GM19238 (cell line): ENCODE data around the gene COBLL1.
"Not testable (repeated sequence)": the region's sequence is repeated elsewhere in the genome, so short reads cannot be mapped to it uniquely, and the experiment has no call there.

Experiments
- DNase-seq: peaks from one replicate; pipeline ENCODE4 v3.0.0; 2011; ENCODE audit warnings: low spot score; ENCODE audit not compliant: insufficient read length

Gene COBLL1

DNA sequence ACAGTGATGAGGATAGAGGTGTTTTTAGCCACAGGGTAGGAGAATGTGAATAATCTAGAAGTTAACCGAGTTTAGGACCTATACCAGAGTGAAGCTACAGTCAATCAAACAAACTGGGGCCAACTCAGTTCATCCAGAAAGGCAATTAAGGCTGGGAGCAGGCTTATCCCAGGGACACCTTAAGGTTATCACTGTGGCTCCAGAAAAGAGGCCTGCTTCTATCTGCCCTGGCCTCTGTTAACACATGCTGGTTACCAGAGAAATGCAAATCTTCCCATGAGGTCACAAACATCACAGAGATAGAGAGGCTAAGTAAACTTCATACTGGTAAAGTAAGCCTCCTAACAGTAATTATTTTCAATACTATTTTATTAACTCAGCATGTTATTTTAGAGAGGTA is 127.2 kb downstream of the COBLL1 start:
- DNase-seq, result no peak

DNA sequence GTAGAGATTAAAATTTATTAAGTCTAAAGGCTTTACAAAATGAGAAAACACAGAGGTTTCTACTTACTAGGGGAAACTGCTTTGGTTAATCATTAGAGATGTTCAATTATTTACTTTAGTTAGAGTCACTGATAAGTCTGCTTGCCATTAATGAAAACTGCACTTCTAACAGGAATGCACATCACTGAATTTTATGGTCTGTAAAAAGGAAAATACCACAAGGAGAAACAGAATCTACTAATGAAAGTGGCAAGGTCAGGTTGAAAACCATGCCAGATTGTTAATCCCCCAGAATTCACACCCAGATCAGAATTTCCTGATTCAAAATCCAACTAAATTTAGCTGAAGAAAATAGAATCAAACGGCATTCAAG is 129.9 kb downstream of the COBLL1 start:
- no peak for DNase-seq

DNA sequence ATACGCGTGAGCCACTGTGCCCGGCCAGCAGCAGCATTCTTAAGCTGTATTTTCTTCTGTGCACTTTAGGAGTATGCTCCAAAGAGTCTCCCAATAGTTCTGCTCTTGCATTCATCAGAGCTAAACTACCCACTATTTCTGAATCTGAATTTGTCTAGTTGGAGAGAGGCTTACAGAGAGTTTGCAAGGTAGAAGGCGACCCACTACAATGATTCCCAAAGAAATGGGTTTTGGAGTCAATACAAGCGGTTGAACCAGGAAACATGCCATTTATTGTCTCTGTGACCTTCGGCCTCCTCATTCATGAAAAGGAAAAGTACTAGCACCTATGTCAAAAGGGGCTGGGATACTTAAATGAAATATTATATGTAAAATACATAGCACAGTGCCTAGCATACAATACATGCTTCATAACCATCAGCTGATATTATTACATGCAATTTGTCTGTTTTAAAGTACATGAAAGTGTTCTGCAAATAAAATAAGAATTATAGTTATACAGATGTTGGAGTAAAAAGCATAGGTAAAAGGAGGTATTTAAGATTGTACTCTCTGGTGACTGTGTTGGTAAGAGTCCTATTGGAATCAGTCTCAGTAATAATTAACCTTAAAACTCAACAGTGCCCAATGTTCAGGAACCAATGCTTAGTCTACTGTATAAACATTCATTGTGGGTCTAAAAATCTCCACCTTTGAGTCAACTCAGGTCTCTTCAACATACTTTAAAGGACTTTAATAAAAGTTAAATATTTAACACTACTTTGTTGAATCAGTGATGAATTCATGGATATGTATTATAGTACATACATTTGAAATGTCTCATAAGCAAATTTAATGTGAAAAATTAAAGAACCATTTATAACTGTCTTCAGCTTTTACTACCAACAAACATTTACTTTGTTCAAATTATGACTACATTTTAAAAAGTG is 130.5 kb downstream of the COBLL1 start:
- no peak for DNase-seq

DNA sequence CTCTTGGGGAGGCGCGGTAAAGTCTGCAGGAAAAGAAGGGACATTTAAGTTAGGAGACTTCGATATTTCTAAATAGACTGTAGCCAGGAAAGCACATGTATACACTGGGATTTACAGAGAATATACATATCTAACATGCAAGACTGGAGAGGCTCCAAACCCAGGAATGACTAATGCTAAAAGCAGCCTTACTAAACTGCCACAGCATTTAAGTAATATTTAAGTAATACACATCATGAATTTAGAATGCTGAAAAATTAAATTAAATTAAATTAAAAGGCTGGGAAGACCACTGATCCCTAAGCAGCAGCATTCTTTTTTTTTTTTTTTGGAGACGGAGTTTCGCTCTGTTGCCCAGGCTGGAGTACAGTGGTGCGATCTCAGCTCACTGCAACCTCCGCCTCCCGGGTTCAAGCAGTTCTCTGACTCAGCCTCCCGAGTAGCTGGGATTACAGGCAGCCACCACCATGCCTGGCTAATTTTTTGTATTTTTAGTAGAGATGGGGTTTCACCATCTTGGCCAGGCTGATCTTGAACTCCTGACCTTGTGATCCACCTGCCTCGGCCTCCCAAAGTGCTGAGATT is 131.3 kb downstream of the COBLL1 start:
- not testable (repeated sequence) for DNase-seq

DNA sequence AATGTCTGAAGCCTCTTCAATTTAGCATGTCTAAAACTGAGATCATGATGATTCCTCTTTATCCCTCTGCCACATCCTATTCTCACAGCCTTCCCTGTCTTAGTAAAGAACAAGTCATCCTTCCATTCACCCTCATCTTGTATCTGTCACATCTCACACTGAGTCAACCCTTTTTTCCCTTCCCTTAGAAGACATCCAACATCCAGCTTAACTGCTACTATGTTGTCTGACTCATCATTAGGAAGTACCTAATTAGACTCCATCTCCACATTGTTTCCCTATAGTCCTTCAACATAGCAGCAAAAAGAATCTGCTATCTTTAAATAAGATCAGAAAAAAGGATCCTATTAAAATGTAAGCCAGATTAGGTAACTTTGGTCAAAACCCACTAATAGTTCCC is 135.1 kb downstream of the COBLL1 start:
- no peak for DNase-seq

DNA sequence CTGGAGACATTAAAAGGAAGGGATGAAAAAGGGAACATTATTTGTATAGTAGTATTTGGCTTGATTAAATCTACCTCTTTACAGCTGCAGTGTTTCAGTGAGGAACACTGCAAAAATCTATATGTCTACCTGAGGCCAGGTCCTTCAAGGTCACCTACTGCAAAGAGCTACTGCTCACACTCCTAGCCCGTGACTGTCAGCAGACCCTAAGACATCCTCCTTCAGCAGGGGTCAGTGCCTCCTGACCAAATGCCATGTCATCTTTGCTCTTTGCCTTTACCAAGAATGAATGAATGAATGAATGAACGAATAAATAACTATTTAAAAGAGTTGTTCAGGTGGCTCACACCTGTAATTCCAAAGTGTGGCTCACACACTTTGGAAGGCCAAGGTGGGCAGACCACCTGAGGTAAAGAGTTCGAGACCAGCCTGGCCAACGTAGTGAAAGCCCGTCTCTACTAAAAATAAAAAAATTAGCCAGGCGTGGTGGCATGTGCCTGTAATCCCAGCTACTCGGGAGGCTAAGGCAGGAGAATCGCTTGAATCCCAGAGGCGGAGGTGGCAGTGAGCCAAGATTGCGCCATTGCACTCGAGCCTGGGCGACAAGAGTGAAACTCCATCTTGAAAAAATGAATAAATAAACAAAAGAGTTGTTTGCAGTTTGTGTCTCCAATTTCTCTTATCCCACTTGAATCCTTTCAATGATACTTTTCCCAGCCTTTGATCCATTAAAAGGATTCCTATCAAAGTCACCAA is 136.0 kb downstream of the COBLL1 start:
- no peak for DNase-seq

DNA sequence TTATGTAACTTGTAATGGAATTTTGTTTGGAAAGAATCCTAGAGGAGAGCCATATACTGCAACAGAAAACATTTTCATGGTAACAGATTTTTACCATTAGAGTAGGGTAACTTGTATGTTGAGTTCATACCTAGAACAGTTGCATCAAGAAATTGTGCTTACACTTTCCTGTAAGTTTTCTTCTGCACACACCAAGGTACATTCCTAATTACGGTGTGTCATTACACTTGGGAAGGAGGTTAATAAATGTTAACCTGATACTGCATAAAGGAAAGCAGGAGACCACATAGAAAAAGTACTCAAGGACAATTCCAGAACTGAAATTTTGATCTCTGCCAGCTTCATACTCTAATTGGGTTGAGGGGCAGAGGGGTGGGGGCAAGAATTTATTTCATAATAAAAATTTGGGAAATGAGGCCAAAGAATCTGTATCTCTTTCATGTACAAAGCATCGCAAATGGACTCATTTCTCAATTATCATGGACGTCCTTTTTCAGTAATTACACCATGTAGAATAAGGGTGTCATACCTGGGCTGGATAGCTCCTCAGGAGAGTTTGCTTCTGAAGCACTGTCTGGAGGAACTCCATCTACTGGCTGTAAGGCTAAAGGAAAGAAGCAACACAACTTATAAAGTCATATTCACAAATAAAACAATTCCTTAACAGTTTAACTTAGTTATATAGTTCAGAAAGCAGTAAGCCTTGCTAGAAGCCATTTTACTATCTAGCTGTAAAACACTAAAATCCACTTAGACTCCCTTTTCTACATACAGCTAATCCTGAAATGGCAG is 137.5 kb downstream of the COBLL1 start:
- DNase-seq, result no peak

DNA sequence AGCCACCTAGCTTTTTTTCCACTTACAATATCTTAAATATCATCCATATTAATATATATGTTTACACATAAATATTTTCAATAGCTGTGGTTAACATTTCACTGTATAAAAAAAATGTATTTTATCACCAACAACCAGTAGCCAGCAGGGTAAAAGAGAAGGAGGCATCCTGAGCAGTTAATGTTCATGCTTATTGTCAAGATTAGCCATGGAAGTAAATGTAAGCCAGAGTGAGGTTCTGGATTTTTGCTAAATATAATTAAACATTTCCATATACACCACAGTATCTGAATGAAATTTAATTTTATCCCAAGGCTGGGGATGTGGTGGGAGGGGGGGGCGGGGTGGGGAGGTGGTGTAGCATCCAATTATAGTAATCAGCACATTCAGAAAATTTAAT is 140.1 kb downstream of the COBLL1 start:
- no peak for DNase-seq

DNA sequence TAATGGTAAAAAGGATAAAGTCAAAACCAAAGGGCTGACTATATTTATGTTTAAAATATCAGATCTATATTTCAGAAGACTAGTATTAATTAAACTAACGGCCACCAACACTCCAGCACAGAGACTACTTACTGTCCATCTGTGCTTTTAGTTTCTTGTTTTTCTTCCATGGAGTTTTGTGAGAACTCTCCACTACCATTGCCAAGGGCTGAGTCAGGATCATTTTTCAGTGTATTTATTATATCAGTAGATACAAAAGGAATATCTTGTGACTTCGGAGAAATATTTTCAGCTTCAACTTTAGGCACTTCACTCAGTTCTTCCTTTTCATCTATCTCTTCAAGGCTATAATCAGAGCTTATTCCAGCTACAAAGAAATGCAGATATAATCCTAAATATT is 141.2 kb downstream of the COBLL1 start:
- DNase-seq, result no peak

DNA sequence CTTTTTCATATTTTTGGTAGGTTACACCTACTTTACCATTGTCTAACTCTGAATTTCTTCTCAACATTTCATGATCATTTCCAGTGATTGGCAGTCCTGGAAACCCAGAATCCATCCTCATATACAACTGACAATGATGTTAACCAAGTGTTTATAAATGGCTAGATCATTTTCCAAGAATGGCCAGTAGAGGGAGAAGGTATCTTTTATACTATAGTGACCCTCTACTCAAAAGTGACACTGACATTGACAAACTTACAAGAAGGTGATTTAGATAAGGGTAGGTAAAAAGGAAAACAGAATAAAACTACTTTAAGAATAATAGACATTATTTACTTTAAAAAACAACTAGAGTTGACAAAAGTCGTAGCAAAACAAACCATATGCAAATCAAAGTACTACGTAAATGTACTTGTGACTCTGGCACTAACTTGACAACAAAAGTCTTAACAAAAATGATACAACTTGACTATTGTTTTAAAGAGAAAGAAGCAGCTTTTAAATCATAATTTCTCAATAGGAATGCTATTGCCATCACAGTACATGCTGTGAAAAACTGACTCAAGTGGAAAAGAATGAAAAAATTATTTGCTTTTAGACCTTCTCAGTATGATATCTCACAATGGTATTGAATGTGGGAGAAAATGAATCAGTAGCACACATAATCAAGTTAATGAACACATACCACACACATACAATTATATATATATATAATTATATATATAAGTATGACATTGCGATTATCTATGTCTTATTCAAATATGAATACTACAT is 143.7 kb downstream of the COBLL1 start:
- no peak for DNase-seq

DNA sequence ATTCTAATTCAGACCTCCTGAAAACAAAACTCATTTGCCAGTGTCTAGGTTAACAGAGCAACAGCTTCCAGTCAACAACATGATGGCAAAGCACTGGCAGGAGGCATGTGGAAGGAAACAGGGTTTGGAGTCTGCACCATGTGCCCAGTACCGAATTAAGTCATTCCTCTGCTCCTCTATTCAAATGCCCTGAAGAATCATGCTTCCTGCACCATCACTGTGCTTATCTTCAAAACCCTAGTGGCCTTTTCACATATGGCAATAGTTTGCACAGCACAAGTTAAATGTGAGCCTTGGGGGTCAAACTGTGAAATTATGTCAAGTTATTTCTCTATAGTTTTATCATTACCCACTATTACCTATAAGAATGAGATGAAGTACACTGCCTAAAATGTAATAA is 145.0 kb downstream of the COBLL1 start:
- DNase-seq, result no peak

DNA sequence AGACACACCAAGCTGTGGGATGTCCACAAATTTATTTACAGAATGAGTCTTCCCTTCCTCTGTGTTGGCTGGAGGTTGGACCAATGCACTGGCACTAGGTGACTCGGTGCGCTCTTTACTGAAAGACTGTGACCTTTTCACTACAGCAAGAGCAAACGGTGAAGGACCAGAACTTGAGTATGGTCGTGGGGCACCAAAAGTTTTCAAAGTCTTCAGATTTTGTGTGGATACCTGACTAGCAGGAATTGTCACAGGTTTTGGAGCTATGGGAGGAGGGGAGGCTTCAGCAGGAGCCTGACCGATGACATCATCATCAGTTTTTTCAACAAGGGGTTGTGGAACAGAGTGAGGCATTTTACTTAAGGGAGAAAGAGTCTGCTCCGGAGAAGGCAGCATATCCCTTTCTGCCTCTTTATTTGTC is 147.3 kb downstream of the COBLL1 start:
- no peak for DNase-seq

DNA sequence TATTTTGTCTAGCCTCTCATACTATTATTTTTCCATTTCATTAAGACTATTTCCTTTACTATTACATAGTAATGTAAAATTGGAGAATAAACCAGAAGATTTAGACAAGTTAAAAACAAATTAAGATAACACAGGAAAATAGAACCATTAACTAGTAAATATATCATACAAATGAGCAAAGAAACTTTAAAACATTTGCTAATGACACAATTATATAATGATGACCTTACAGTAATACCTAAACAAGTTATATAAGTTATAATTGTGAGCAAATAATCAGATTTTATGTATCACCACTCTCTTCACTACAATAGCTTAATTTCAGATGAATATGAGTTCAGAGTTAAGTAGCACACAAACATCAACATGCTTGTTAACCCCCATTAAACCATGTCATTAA is 147.8 kb downstream of the COBLL1 start:
- DNase-seq, result no peak

DNA sequence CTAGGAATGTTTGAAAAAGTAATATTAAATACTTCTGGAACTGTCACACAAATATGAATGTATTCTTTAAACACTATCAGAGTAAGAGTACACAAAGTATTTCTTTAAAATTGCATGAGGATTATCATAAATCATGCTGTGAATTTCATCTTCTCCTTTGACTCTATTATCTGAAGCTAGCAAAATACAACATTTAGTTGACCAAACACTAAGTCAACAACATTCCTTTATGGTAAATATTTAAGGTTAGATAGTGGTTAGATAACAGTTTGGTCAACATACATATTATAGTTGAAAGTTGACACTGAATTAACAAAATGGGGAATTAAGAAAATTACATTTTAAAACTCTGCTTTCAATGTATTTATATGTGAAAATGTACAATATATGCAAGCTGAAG is 148.2 kb downstream of the COBLL1 start:
- DNase-seq, result no peak

DNA sequence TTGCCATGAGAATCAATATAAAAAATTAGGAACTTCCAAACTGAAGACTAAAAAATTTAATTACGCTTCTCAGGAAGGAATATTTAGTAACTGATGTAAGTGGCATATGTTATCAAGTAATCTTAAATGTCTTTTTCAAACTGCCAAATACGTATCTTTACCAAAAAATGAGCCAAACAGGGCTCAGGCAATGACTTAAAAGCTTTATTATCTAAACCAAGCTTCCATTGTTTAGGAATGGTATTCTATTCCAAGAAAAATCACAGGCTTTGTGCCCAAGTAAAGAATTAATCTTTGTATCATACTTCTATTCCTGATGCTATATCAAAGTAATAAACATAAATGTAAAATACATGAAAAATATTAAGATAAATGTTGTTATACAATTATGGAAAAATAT is 148.7 kb downstream of the COBLL1 start:
- DNase-seq, result no peak

DNA sequence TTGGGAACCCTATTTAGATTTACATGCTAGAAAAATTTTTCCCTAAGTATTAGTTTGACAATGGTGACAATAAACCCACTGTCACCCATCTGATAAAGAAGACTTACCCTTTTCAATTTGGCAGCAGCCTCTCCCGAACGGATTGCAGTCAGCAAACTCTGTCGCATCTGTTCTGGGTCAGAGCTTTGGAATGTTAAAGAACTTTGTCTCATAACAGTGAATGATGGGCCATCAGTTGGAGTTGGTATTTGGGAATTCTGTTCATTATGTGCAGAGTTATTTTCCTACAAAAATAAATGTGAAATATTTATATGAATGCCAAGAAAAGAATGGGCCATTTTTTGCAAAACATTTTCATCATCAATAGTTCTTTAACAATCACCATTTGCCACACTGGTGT is 149.5 kb downstream of the COBLL1 start:
- no peak for DNase-seq

DNA sequence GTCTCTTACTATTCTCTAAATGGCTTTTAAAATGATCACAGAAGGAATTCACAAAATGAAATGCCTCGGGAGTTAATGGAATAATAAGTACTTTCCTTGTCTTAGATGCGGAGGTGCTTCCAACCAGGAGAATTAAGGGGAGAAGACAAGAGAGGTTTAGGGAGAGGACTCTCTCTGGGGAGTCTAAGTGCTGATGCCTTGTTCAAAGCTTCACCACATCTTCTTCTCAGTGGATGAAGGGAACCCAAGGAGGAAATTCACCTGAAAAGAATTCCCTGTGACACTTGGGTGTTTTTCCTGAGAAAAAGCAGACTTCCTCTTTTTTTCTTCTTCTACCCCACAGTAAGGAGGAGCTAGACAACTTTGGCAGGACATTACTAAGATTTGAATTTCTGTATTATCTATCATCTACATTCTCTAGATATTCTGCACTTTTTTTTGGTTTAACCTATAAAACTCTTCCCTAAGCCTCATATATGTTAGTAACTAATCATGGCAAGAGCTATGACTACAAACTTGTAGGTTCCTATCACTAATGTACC is 150.2 kb downstream of the COBLL1 start:
- no peak for DNase-seq

DNA sequence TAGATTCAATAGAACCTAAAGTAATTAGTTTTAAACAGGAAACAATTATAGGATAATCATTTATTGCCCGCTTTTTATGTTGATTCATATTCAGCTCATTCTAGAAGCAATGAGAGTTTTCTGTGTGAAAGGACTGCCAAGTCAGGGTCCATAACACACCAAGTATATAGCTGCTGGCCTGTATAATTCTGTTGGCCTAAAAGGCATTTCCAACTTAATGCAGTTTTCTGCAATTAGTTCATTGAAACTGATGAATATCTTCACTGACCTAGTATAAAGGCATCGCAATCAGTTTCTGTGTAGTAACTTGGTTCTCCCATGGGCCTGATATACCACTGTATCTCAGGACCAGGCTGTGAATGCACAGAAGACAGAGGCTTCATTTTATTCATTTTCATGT is 151.3 kb downstream of the COBLL1 start:
- DNase-seq, result no peak

DNA sequence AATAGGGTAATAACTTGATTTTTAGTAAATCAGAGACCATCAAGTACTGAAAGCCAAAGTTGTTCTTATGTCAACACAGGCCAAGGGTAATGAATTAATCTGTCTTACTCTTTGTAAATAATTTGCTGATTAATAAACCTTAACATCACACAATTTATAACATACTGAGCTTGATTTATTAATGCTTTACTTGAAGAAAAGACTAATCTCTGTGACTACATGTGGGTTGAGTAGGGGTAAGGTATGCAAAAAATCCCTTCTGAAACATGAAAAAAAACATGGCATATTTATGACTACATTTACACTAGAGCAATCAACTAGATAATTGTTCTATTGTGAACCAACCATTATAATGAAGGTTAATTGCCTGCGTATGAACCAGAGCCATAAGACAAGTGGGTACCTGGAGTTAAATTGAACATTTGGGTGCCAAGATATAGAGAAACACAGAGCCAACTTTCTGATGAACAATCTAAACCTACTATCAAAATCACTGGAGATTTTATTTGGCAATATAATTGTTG is 152.7 kb downstream of the COBLL1 start:
- no peak for DNase-seq

DNA sequence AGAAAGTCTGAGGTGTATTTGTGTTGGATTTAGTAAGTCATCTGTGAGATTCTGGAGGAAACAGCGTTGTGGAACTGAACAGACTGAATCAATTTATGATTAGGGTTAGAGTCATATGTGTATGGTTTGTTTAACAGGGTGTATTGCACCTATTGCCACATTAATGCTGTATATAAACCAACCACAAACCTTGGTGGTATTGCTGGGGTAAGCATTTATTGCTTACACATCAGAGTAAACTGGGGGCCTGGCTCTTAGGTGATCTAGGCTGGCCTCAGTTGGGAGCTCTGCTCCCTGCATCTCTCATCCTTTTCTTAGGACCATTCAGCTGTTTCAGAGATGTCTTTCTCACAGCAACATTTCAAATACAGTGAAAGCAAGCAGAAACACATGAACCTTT is 160.6 kb downstream of the COBLL1 start:
- DNase-seq, result no peak
